ENCODE results near the gene PDE4D. TPM values are rescaled to one million over a fixed set of nuclear protein-coding genes. Genes with fewer than 3 reads are reported as not detected.

The PDE4D gene
- total RNA-seq, 1 experiment from 2014 or later, result 2.4 TPM

DNA sequence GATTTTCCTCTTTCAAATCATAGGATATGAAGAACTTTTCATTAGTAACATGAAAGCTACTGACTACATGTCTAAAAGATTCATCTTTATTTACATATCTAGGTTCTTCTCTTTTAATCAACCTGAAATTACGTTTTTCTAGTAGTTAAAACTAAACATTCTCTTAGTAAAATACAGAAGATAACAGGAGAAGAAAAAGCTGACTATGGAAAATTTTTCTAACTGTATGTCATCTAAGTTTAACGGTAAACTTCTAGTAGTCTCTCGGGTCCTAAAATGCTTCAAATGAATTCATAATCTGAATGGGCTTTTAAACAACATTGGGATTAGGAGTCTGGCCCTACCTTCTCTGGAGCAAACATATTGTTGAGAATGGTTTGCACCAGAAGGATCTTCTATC lies 151.9 kb downstream of the PDE4D start:
- Histone ChIP-seq H3K36me3 (ENCODE audit: control insufficient read depth, insufficient read depth, low read length) (no peaks in the 10 kb centered on the region), H3K27ac (ENCODE audit: low read length) (no peak overlapping the region), H3K4me3 (ENCODE audit: low read depth in 2 of 2, low read length in 2 of 2) (no peak overlapping the region), H3K9me3 (ENCODE audit: control insufficient read depth, insufficient read depth, low read depth, low read length) (no peaks in the 10 kb centered on the region), H3K4me1 (ENCODE audit: control insufficient read depth, insufficient read depth, low read length) (no peaks in the 10 kb centered on the region), H3K27me3 (ENCODE audit: control insufficient read depth, insufficient read depth, low read length) (0 out of 2 replicates have a peak, but pooled peaks cover 2% of the 10 kb centered on the region)
- ChIA-PET POLR2A (no interaction called here), CTCF (no interaction called here)
- TF ChIP-seq POLR2AphosphoS5 (IDR thresholded peaks at IDR 0.05; ENCODE audit: low read depth, low read length) (no peak), TCF7L2 (IDR thresholded peaks at IDR 0.05; ENCODE audit: low read depth, low read length) (no peak)
- no TSS peak for BruUV-seq (replicated peaks)
- DNase-seq (ENCODE audit: low read depth, low spot score), result no peak
- no peak for ATAC-seq
- intact Hi-C loops (cut with micrococcal nuclease; ENCODE audit: unreplicated experiment), result no loop called here
- in situ Hi-C loops (cut with HindIII; ENCODE audit: low pct_unique_long_range_greater_than_20kb, low sequenced_read_pairs), result no loop called here

DNA sequence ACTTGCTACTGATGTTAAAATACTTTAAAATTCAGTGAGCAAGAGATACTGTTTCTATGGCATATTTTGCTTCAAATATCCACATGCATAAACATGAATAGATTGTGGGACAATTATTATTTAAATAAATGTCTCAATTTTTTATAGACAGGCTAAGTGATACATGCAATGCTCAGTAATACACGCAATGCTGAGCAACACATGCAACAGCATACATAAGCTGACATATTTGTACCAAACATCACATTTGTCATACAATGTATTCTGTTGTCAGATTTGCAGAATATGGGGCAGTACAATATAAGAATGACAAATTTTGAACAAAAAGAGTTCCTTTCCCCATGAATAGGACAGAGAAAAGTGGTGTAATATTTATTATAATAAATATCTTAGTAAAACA lies 155.5 kb downstream of the PDE4D start:
- Histone ChIP-seq H3K9me3 (ENCODE audit: control insufficient read depth, insufficient read depth, low read depth, low read length) (no peaks in the 10 kb centered on the region), H3K27me3 (ENCODE audit: control insufficient read depth, insufficient read depth, low read length) (0 out of 2 replicates have a peak, but pooled peaks cover 2% of the 10 kb centered on the region), H3K36me3 (ENCODE audit: control insufficient read depth, insufficient read depth, low read length) (no peaks in the 10 kb centered on the region), H3K4me3 (ENCODE audit: low read depth in 2 of 2, low read length in 2 of 2) (no peak overlapping the region), H3K4me1 (ENCODE audit: control insufficient read depth, insufficient read depth, low read length) (no peaks in the 10 kb centered on the region), H3K27ac (ENCODE audit: low read length) (no peak overlapping the region)
- in situ Hi-C loops (cut with HindIII; ENCODE audit: low pct_unique_long_range_greater_than_20kb, low sequenced_read_pairs), result no loop called here
- CTCF ChIA-PET, result no interaction called here
- BruUV-seq (replicated peaks), result no TSS peak
- TF ChIP-seq, protein P1, sequence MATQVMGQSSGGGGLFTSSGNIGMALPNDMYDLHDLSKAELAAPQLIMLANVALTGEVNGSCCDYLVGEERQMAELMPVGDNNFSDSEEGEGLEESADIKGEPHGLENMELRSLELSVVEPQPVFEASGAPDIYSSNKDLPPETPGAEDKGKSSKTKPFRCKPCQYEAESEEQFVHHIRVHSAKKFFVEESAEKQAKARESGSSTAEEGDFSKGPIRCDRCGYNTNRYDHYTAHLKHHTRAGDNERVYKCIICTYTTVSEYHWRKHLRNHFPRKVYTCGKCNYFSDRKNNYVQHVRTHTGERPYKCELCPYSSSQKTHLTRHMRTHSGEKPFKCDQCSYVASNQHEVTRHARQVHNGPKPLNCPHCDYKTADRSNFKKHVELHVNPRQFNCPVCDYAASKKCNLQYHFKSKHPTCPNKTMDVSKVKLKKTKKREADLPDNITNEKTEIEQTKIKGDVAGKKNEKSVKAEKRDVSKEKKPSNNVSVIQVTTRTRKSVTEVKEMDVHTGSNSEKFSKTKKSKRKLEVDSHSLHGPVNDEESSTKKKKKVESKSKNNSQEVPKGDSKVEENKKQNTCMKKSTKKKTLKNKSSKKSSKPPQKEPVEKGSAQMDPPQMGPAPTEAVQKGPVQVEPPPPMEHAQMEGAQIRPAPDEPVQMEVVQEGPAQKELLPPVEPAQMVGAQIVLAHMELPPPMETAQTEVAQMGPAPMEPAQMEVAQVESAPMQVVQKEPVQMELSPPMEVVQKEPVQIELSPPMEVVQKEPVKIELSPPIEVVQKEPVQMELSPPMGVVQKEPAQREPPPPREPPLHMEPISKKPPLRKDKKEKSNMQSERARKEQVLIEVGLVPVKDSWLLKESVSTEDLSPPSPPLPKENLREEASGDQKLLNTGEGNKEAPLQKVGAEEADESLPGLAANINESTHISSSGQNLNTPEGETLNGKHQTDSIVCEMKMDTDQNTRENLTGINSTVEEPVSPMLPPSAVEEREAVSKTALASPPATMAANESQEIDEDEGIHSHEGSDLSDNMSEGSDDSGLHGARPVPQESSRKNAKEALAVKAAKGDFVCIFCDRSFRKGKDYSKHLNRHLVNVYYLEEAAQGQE (IDR thresholded peaks at IDR 0.05; ENCODE audit: insufficient read depth in 1 of 2, low read depth in 2 of 2, low read length in 1 of 2), result no peak
- TF ChIP-seq TCF7L2 (IDR thresholded peaks at IDR 0.05; ENCODE audit: low read depth, low read length) (no peak), SIN3A (IDR thresholded peaks at IDR 0.05; ENCODE audit: borderline replicate concordance, insufficient read depth, low read depth, low read length) (no peak), CTCF (IDR thresholded peaks at IDR 0.05) (no peak), POLR2AphosphoS5 (IDR thresholded peaks at IDR 0.05; ENCODE audit: low read depth, low read length) (no peak)
- no peak for DNase-seq (ENCODE audit: low read depth, low spot score)
- no peak for ATAC-seq
- intact Hi-C loops (cut with micrococcal nuclease; ENCODE audit: unreplicated experiment), result no loop called here
- POLR2A ChIA-PET, result no interaction called here

- ChIA-PET POLR2A (no interaction called here), CTCF (no interaction called here)
- Histone ChIP-seq H3K4me3 (ENCODE audit: low read depth in 2 of 2, low read length in 2 of 2) (no peak overlapping the region), H3K27me3 (ENCODE audit: control insufficient read depth, insufficient read depth, low read length) (0 out of 2 replicates have a peak, but pooled peaks cover 2% of the 10 kb centered on the region), H3K27ac (ENCODE audit: low read length) (no peak overlapping the region), H3K36me3 (ENCODE audit: control insufficient read depth, insufficient read depth, low read length) (no peaks in the 10 kb centered on the region), H3K9me3 (ENCODE audit: control insufficient read depth, insufficient read depth, low read depth, low read length) (no peaks in the 10 kb centered on the region), H3K4me1 (ENCODE audit: control insufficient read depth, insufficient read depth, low read length) (no peaks in the 10 kb centered on the region)
- BruUV-seq (replicated peaks), result no TSS peak
- intact Hi-C loops (cut with micrococcal nuclease; ENCODE audit: unreplicated experiment) (no loop called here), in situ Hi-C loops (cut with HindIII; ENCODE audit: low pct_unique_long_range_greater_than_20kb, low sequenced_read_pairs) (no loop called here)
- DNase-seq (ENCODE audit: low read depth, low spot score) (no peak), ATAC-seq (no peak)
- TF ChIP-seq TCF7L2 (IDR thresholded peaks at IDR 0.05; ENCODE audit: low read depth, low read length), result no peak
- TF ChIP-seq POLR2AphosphoS5 (IDR thresholded peaks at IDR 0.05; ENCODE audit: low read depth, low read length), result no peak
- TF ChIP-seq, protein P1 (IDR thresholded peaks at IDR 0.05; ENCODE audit: insufficient read depth in 1 of 2, low read depth in 2 of 2, low read length in 1 of 2), result no peak
- no peak for TF ChIP-seq SIN3A (IDR thresholded peaks at IDR 0.05; ENCODE audit: borderline replicate concordance, insufficient read depth, low read depth, low read length)
- TF ChIP-seq CTCF (IDR thresholded peaks at IDR 0.05), result no peak
These were observed 160.7 kb downstream of the PDE4D start for GRCh38 chr5:59732806-59733205.
